HUES48 (cell line): ENCODE results near the gene NAB1.

Experiments used
- H3K27ac ChIP-seq: one replicate; pipeline ENCODE4 v1.7.0; 2013; ENCODE audit warnings: low read depth, low read length, inconsistent platforms
- H3K27me3 ChIP-seq: 2 replicates; pipeline ENCODE4 v1.6.1; 2013; ENCODE audit warnings: mild to moderate bottlenecking, low read length; ENCODE audit not compliant: control insufficient read depth, insufficient read depth
- H3K36me3 ChIP-seq: 2 replicates; pipeline ENCODE4 v1.6.1; 2013; ENCODE audit warnings: low read length; ENCODE audit not compliant: control insufficient read depth, insufficient read depth
- H3K4me1 ChIP-seq: 2 replicates; pipeline ENCODE4 v1.6.1; 2013; ENCODE audit warnings: mild to moderate bottlenecking, low read length; ENCODE audit not compliant: control insufficient read depth, insufficient read depth
- H3K4me3 ChIP-seq: 2 replicates; pipeline ENCODE4 v1.5.1; 2013; ENCODE audit warnings: mild to moderate bottlenecking, low read depth, low read length
- H3K9ac ChIP-seq: 2 replicates; pipeline ENCODE4 v1.6.1; 2013; ENCODE audit warnings: mild to moderate bottlenecking, low read depth, low read length, moderate library complexity
- H3K9me3 ChIP-seq: 2 replicates; pipeline ENCODE4 v1.6.1; 2013; ENCODE audit warnings: low read length; ENCODE audit not compliant: control insufficient read depth, insufficient read depth

Gene NAB1

DNA sequence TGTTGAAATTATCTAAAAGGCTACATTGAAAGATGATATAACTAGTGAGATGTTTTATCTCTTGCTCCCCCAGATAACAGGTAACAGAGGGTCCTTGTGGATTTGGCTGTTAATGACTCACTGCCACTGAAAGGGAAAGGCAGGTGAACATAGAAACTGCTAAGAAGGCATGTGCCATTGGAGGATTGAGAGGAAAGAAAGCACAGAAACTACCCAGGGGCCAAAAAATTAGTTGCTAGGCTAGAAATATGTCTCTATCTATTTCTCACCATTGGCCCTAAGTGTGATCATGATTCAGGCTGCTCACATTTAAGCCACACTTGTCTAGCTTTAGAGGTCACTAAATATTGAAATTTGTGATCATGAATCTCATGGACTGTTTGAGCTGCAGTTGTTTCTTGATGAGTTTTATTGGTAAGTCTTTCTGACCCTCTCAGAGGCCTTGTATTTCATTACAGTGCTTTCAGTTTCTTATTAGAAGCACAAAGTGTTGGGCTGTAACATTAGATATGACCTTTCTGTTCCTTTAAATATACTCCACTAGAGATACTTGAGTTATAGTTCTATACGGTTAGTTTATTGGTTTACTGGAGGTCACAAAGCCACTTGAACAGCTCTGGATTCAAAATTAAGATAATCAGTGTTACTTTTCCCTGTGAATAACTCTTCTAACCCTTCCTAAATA, 26.2 kb downstream of the NAB1 start:
- H3K4me1 ChIP-seq: peaks cover 32% of the 10 kb centered on the region
- H3K27ac ChIP-seq: no peak overlapping the region
- no peak overlapping the region for H3K4me3 ChIP-seq
- H3K27me3 ChIP-seq: no peaks in the 10 kb centered on the region
- peaks cover 9% of the 10 kb centered on the region; the same call in 1 of the 2 replicates for H3K36me3 ChIP-seq
- H3K9me3 ChIP-seq: no peaks in the 10 kb centered on the region
- no peak overlapping the region for H3K9ac ChIP-seq

- H3K4me3 ChIP-seq: no peak overlapping the region
- no peaks in the 10 kb centered on the region for H3K27me3 ChIP-seq
- H3K27ac ChIP-seq: no peak overlapping the region
- peaks cover 41% of the 10 kb centered on the region for H3K4me1 ChIP-seq
- no peak overlapping the region for H3K9ac ChIP-seq
- H3K36me3 ChIP-seq: 0 out of 2 replicates have a peak, but pooled peaks cover 5% of the 10 kb centered on the region
- no peaks in the 10 kb centered on the region for H3K9me3 ChIP-seq
Observed at GRCh38 chr2:190677255-190677654, 28.4 kb downstream of the NAB1 start.

- Histone ChIP-seq H3K36me3 (0 out of 2 replicates have a peak, but pooled peaks cover 4% of the 10 kb centered on the region), H3K4me3 (no peak overlapping the region), H3K9ac (no peak overlapping the region), H3K27ac (peak overlapping the region; percentile 13), H3K9me3 (no peaks in the 10 kb centered on the region), H3K27me3 (no peaks in the 10 kb centered on the region), H3K4me1 (peaks cover 41% of the 10 kb centered on the region)
Observed at GRCh38 chr2:190678444-190679162, 29.7 kb downstream of the NAB1 start.

DNA sequence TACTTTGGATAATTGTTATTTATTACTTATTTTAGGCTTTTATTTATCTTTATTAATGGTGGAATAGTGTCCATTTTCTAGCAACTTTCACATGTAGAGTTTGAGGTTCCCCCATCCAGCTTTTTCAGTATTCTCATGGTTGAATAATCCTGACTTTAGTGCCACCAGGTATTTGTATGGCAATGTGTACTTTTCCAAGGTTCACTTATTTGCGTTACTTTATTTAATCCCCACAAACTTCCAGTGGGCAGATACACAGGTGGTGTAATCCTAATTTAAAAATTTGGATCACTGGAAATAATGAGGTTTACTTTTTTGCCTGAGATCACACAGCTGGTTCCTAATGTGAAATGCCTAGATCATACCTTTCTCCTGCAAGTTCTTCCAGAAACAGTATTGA, 30.5 kb downstream of the NAB1 start:
- Histone ChIP-seq H3K36me3 (0 out of 2 replicates have a peak, but pooled peaks cover 4% of the 10 kb centered on the region), H3K4me1 (peaks cover 41% of the 10 kb centered on the region), H3K27ac (peak overlapping the region; percentile 33)

DNA sequence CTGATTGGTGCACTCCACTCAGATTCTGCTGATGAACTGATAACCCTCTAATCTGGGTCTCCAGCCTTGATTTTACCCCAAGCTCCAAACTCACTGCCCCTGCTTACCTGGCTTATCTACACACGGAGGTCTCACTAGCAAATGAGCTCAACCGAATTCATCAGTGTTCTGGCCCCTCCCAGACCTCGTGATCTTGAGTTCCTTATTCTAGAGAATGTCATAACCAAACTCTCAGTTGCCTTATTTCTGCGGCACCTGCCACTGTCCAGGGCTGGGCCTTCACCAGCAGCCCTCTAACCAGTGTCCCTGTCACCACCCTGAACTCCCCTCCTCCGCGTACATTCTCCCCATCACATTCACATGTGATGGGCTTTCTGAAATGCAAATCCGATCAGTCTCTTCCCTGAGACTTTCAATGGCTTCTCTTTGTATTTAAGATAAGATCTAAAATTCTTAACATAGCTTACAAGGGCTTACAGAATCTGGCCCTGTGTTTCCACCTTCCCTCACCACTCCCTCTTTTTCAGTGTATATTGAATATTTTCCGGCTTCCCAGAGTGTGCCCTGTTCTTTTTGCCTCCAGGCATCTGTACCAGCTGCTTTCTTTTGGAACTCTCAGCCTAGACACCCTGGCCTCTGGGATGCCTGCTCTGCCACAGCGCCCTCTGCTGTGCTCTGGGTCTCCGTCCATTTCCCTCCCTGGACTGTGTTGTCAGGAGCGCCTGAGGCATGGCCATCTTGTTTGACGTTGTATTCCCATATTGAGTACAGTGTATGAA, 31.1 kb downstream of the NAB1 start:
- Histone ChIP-seq H3K4me1 (peaks cover 44% of the 10 kb centered on the region), H3K36me3 (0 out of 2 replicates have a peak, but pooled peaks cover 1% of the 10 kb centered on the region), H3K9me3 (no peaks in the 10 kb centered on the region), H3K4me3 (0 out of 2 replicates have a peak overlapping the region, but pooled peaks have one; percentile 11), H3K27ac (peak overlapping the region; percentile 33), H3K9ac (no peak overlapping the region), H3K27me3 (no peaks in the 10 kb centered on the region)

More for the DNA sequence above, 30.5 kb downstream of the NAB1 start:
- H3K4me3 ChIP-seq: no peak overlapping the region
- H3K9me3 ChIP-seq: no peaks in the 10 kb centered on the region
- no peaks in the 10 kb centered on the region for H3K27me3 ChIP-seq
- no peak overlapping the region for H3K9ac ChIP-seq

- Histone ChIP-seq H3K27me3 (no peaks in the 10 kb centered on the region), H3K27ac (no peak overlapping the region), H3K9me3 (no peaks in the 10 kb centered on the region), H3K4me1 (peaks cover 46% of the 10 kb centered on the region), H3K9ac (no peak overlapping the region), H3K4me3 (no peak overlapping the region), H3K36me3 (0 out of 2 replicates have a peak, but pooled peaks cover 3% of the 10 kb centered on the region)
Observed at GRCh38 chr2:190682168-190682567, 33.3 kb downstream of the NAB1 start.

- H3K27ac ChIP-seq: no peak overlapping the region
- peaks cover 11% of the 10 kb centered on the region; the same call in 1 of the 2 replicates for H3K36me3 ChIP-seq
- H3K9me3 ChIP-seq: no peaks in the 10 kb centered on the region
Observed at GRCh38 chr2:190683802-190684201, 34.9 kb downstream of the NAB1 start.

DNA sequence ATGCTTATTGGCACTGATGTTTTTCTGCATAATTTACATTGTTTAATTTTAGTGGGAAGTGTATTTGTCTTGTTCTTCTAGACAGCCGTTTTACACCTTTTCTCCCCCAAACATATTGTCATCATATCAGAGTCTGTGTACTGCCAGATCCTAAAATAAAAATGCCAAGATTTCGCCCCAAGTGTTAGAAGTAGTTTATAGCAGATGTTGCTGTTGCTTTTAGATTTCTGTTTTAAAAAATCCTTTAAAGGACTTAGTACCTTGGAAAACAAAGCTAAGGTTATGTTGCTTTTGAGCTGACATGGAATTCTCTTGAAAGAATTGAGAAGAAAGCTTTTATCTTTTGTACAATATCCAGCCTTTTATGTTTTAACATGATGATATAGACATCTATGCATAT, 36.0 kb downstream of the NAB1 start:
- Histone ChIP-seq H3K4me1 (peaks cover 28% of the 10 kb centered on the region), H3K9ac (no peak overlapping the region), H3K36me3 (peaks cover 11% of the 10 kb centered on the region; the same call in 1 of the 2 replicates), H3K27me3 (no peaks in the 10 kb centered on the region), H3K4me3 (no peak overlapping the region), H3K27ac (no peak overlapping the region), H3K9me3 (no peaks in the 10 kb centered on the region)

More at GRCh38 chr2:190683802-190684201, 34.9 kb downstream of the NAB1 start:
- Histone ChIP-seq H3K4me3 (no peak overlapping the region), H3K27me3 (no peaks in the 10 kb centered on the region), H3K4me1 (peaks cover 36% of the 10 kb centered on the region), H3K9ac (no peak overlapping the region)

- Histone ChIP-seq H3K27me3 (no peaks in the 10 kb centered on the region), H3K36me3 (peaks cover 15% of the 10 kb centered on the region)
Observed at GRCh38 chr2:190685333-190685732, 36.5 kb downstream of the NAB1 start.

GRCh38 chr2:190693533-190694232, 44.8 kb downstream of the NAB1 start:
- no peaks in the 10 kb centered on the region for H3K9me3 ChIP-seq
- no peak overlapping the region for H3K4me3 ChIP-seq
- peaks cover 28% of the 10 kb centered on the region for H3K4me1 ChIP-seq
- no peak overlapping the region for H3K27ac ChIP-seq
- H3K27me3 ChIP-seq: no peaks in the 10 kb centered on the region
- no peak overlapping the region for H3K9ac ChIP-seq
- peaks cover 5% of the 10 kb centered on the region for H3K36me3 ChIP-seq

More at GRCh38 chr2:190685333-190685732, 36.5 kb downstream of the NAB1 start:
- Histone ChIP-seq H3K4me3 (no peak overlapping the region), H3K9ac (no peak overlapping the region), H3K27ac (peak overlapping the region; percentile 20), H3K4me1 (peaks cover 25% of the 10 kb centered on the region), H3K9me3 (no peaks in the 10 kb centered on the region)
